Motor neuron (in vitro differentiated cells): ENCODE measurements around the gene COL19A1. TPM values are rescaled to one million over a fixed set of nuclear protein-coding genes. Genes with fewer than 3 reads are reported as not detected.

ENCODE experiments used
- ATAC-seq, 8 experiments: fragments of 200-7000 bp; cut with Tn5 transposase; replicated peaks in 6 of 8; 2 replicates each; pipeline ENCODE4 v1.8.0; 2021; ENCODE audit warnings: mild to moderate bottlenecking in 8 of 8, moderate library complexity in 8 of 8
- H3K27ac ChIP-seq, 2 donors: fragments of 250-450 bp; sonication (Bioruptor Pico); 2 replicates each; pipeline ENCODE4 v1.9.0; 2021; ENCODE audit warnings: antibody characterized with exemption in 2 of 2, mild to moderate bottlenecking in 2 of 2, moderate library complexity in 1 of 2
- H3K4me1 ChIP-seq, 2 donors: fragments of 250-450 bp; sonication (Bioruptor Pico); replicated peaks in 1 of 2; 2 replicates each; pipeline ENCODE4 v1.6.1; 2021; ENCODE audit warnings: antibody characterized with exemption in 2 of 2, mild to moderate bottlenecking in 2 of 2, moderate library complexity in 1 of 2
- H3K4me3 ChIP-seq, 5 donors: fragments of 250-450 bp; sonication (Bioruptor Pico); 2 replicates each; pipeline ENCODE4 v1.9.0; 2021; ENCODE audit warnings: antibody characterized with exemption in 5 of 5, mild to moderate bottlenecking in 5 of 5, moderate library complexity in 4 of 5
- WGBS, 10 experiments: fragments of 450-650 bp; shearing (Covaris generic); methylation state at CpG; one replicate each; pipeline ENCODE4 v1.0.0; 2022; 5-methylcytosine and 5-hydroxymethylcytosine counted together
- in situ Hi-C, 9 experiments: fragments of 400-800 bp; cut with MboI; loops; one replicate each; pipeline ENCODE4 v1.15.0; 2021; ENCODE audit warnings: low sequenced_read_pairs in 9 of 9, low pct_unique_long_range_greater_than_20kb in 2 of 9; ENCODE audit not compliant: unreplicated experiment in 9 of 9
- total RNA-seq, 8 experiments: library from RNA; unstranded; fragments of 300-600 nt; gene quantifications; 2 replicates each; pipeline versions ENCODE4 v1.2.3 to v1.2.4, GENCODE V29; 2022

COL19A1 gene
- total RNA-seq, 8 experiments from 2014 or later: 0.45 to 5.9 (median 0.92) TPM

DNA sequence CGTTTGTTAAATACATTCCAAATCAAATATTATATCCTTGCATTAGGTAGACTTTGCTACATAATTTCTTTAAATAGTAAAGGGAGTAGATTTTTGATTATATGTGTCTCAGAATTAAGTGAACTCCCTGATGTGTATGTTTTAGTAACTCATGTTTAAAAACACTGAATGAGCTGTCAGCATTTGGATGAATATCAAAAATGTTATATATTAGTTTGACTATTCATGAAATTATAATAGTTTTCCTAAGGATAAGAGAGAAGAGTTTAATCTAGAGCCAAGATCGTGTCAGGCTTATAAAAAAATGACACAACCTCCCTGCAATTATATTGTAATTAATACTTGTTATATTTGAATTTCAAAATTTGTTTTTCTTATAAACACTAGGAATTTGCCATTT, 195.2 kb downstream of the COL19A1 start:
- Histone ChIP-seq H3K4me1 (no peaks in the 10 kb centered on the region), H3K27ac (no peak overlapping the region), H3K4me3 (no peak overlapping the region)
- in situ Hi-C loops: no loop called here
- no peak for ATAC-seq
- WGBS, 10 experiments: 0 to 100% (median 61%) methylated on average over 1 to 2 of the region's 2 CpGs

DNA sequence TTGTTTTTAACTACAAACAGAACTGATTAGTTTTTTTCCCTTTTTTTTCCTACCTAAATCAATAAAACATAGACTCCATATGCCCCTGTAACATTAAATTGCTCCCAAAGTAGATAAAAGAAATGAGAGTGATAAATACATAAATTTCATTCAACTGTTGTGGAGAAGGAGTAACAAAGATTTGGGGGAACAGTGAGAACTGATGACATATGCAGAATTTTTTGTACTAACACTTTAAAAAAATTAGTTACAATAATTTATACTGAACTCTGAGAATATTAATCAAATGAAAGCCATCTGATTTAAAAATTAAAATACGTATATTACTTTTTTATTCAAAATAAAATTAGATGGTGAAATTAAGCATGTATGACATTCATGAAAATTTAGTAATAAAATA, 195.7 kb downstream of the COL19A1 start:
- in situ Hi-C loops: no loop called here
- H3K27ac ChIP-seq: no peak overlapping the region
- no peak overlapping the region for H3K4me3 ChIP-seq
- no peak for ATAC-seq
- no peaks in the 10 kb centered on the region for H3K4me1 ChIP-seq
- WGBS, 10 experiments: 18 to 91% (median 79%) methylated on average over 1 of the region's 1 CpG

- no peaks in the 10 kb centered on the region for H3K4me1 ChIP-seq
- H3K4me3 ChIP-seq: no peak overlapping the region
- 33 to 83% (median 78%) methylated on average over 1 of the region's 1 CpG; no CpG with 5 or more reads in 5 of the 10 experiments for WGBS, 10 experiments
- no peak for ATAC-seq
- in situ Hi-C loops: no loop called here
- H3K27ac ChIP-seq: no peak overlapping the region
Measured at GRCh38 chr6:70072540-70073179, 206.3 kb downstream of the COL19A1 start.

GRCh38 chr6:70073637-70074036, 207.3 kb downstream of the COL19A1 start:
- no peak for ATAC-seq
- no peaks in the 10 kb centered on the region for H3K4me1 ChIP-seq
- H3K27ac ChIP-seq: no peak overlapping the region
- in situ Hi-C loops: no loop called here
- H3K4me3 ChIP-seq: no peak overlapping the region

DNA sequence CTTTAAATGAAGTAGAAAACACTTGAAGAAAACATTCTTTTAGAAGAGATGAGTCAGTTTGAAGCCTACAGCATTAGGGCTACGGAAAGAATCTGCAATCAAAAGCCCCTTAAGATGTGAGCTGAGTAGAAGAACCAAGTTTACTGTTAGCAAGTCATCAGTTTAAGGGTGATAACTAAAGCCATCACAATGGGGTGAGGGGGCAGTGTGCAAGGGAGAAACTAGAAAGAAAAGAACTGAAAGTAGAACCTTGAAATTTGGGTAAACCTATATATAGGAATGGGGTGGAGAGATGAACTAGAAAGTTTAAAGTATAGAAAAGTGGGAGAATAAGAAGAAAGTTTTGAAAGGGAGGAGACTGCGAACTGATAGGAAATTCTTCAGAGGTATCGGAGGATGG, 212.9 kb downstream of the COL19A1 start:
- no peak for ATAC-seq
- no peaks in the 10 kb centered on the region for H3K4me1 ChIP-seq
- H3K27ac ChIP-seq: no peak overlapping the region
- in situ Hi-C loops: no loop called here
- no peak overlapping the region for H3K4me3 ChIP-seq
- WGBS, 10 experiments: 56 to 100% (median 85%) methylated on average over 1 to 3 of the region's 3 CpGs

DNA sequence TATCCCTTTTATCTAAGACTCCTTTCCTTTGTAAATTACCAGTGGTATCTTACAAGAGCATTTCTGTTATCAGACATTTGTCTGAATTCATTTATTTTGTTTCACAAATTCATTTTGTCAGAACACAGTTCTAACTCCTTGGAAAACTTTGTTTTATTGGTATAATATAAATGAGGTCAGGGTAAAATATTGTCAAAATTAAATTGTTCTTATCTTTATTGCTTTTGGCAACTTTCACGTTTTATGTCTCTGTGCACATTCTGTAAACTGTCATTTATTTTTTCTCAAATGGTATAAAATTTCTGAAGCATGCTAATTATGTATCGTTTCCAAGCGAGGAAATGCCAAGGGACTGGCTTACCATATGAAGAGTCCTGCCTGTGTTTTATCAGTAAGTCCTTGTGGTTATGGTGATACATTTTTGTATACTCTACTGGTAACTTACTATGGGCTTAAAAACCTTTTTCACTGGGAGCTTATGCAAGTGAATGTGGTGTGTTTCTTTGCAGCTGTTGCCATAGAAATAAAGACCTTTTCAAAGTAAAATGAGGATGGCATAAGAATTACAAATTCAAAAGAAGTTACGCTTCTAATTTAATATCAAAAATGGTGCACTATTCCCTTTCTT, 214.2 kb downstream of the COL19A1 start:
- 21 to 86% (median 59%) methylated on average over 2 to 4 of the region's 4 CpGs; no CpG with 5 or more reads in 1 of the 10 experiments for WGBS, 10 experiments
- Histone ChIP-seq H3K27ac (no peak overlapping the region), H3K4me3 (no peak overlapping the region), H3K4me1 (no peaks in the 10 kb centered on the region)
- ATAC-seq: peak in 3 of 8 experiments; percentile 20 to 62 (median 58)
- in situ Hi-C loops: no loop called here

- no peak for ATAC-seq
- no peak overlapping the region for H3K4me3 ChIP-seq
- 20 to 100% (median 83%) methylated on average over 1 to 7 of the region's 7 CpGs; no CpG with 5 or more reads in 4 of the 10 experiments for WGBS, 10 experiments
Measured at GRCh38 chr6:70082830-70083229, 216.5 kb downstream of the COL19A1 start.

DNA sequence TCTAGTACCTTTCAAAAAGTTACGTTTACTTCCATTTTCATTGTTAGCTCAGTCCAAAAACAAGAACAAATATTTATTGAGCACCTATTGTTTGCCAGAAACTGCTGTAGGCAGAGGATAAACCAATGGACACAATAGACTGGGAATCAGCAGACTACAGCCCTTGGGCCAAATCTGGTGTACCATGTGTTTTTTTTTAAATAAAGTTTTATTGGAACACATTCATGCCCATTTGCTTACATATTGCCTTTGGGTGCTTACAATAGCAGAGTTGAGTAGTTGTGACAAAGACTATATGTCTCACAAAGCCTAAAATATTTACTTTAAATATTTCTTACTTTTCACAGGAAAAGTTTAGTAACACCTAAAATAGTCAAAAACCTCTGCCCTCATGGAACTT, 220.4 kb downstream of the COL19A1 start:
- Histone ChIP-seq H3K4me3 (no peak overlapping the region), H3K27ac (no peak overlapping the region), H3K4me1 (no peaks in the 10 kb centered on the region)
- 11 to 100% (median 73%) methylated on average over 1 of the region's 1 CpG; no CpG with 5 or more reads in 1 of the 10 experiments for WGBS, 10 experiments
- in situ Hi-C loops: no loop called here
- ATAC-seq: no peak

More at GRCh38 chr6:70082830-70083229, 216.5 kb downstream of the COL19A1 start:
- no peaks in the 10 kb centered on the region for H3K4me1 ChIP-seq
- no peak overlapping the region for H3K27ac ChIP-seq
- in situ Hi-C loops: no loop called here

DNA sequence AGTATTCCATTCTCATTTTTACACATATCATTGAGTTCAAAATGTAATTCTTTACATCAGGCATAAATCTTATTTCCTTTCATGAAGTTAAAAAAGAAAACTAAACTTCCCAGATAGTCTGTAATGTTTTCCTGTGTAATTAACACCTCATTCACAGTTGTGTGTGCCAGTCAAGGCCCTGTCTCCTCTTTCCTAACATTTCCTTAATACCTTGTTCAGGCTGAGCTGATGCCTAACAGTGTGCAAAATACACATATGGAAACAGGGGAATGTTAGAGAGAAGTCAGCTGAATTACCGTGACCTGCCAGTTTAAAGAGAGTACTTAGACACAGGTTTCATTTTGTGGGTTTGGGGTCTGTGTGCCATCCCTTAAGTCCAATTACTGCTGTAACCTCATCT, 227.8 kb downstream of the COL19A1 start:
- Histone ChIP-seq H3K27ac (no peak overlapping the region), H3K4me1 (no peaks in the 10 kb centered on the region), H3K4me3 (no peak overlapping the region)
- no peak for ATAC-seq
- 83 to 100% (median 91%) methylated on average over 1 of the region's 1 CpG; no CpG with 5 or more reads in 5 of the 10 experiments for WGBS, 10 experiments
- in situ Hi-C loops: no loop called here

DNA sequence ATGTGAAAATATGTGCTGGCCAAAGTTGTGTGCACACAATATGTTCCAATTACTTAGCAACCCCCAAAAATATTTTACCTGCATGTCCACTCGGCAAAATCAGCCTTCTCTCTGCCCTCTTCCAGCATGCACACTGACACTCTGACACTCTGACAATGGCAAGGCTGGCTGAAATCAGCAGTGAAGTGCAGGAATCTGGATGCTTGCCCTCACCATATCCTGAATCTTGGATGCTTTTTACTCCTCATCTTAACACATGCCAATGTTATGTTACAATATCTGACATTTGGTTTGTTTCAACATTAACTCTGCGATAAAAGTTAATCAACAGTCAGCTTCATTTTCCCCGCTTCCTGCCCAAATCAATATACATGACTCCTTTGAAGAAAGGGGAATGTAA, 233.4 kb downstream of the COL19A1 start:
- no peak overlapping the region for H3K4me3 ChIP-seq
- 33 to 100% (median 91%) methylated on average over 1 to 3 of the region's 3 CpGs for WGBS, 10 experiments
- in situ Hi-C loops: loop anchor here in 6 of 9 experiments (25.0 kb wide), 3 partner anchors 262 to 1462 kb away; partner anchors contain the start of gene ADGRB3 (in 3 of the 6)
- no peak overlapping the region for H3K27ac ChIP-seq
- no peak for ATAC-seq
- no peaks in the 10 kb centered on the region for H3K4me1 ChIP-seq

DNA sequence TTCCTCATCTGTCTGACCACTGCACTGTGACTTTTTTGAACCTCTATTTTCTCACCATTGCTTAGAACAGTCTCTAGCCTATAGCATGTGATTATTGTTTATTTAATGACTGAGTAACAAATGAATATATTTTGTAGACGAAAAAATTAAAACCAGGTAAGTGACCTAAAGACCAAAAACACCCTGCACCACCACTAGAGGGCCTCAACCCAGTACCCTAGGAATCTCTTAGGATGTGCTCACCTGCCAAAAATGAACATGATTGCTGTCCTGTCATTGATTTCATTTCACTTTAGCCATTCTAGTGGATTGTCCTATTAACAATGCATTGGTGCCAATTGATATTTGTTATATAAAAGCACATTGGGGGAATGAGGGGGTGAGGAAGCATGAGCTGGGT, 237.4 kb downstream of the COL19A1 start:
- no peak overlapping the region for H3K4me3 ChIP-seq
- H3K27ac ChIP-seq: no peak overlapping the region
- ATAC-seq: no peak
- in situ Hi-C loops: loop anchor here in 6 of 9 experiments (25.0 kb wide), 3 partner anchors 266 to 1466 kb away; partner anchors contain the start of gene ADGRB3 (in 3 of the 6)
- H3K4me1 ChIP-seq: peaks cover 0 to 8% of the 10 kb centered on the region in 2 donors
- WGBS, 10 experiments: 67 to 100% (median 100%) methylated on average over 1 of the region's 1 CpG; no CpG with 5 or more reads in 5 of the 10 experiments

DNA sequence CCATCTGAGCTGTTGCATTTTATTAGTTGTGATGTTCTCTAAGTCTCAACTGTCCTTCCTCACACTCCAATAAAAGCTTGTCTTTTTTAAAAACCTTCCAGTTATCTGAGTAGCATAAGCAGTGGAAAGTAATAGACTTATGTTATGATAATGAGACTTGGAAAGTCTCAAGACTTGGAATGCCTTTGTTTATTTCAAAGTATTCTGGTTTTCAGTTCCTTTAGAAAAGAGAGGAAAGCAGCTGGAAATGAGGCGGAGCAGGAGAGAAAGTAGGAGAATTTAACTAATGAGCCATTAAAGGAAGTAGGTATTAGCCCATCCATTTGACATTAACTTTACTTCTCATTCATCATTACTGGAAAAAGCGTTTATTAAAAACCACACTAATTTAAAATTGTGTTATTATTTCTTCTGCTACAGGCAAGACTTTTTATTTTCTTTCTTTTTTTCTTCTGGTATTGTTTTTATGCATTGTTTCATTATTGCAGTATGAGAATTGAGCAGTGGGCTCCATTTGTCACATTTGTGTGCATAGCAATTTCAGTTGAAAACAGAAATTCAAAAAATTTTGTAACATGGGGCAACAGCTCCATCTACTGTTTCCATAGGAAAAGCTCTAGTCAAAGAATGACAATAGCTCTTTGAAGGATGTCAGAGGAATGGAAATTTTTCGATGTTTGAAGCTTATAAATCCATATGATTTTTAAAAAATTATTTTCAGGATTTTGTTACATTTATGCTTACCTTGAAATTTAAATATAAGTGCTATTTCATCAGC, 241.7 kb downstream of the COL19A1 start:
- peak in 2 of 8 experiments; percentile 28 to 39 for ATAC-seq
- 30 to 79% (median 57%) methylated on average over 2 to 3 of the region's 3 CpGs for WGBS, 10 experiments
- H3K4me3 ChIP-seq: no peak overlapping the region
- H3K4me1 ChIP-seq: peaks cover 0 to 21% of the 10 kb centered on the region in 2 donors
- H3K27ac ChIP-seq: no peak overlapping the region
- in situ Hi-C loops: loop anchor here in 6 of 9 experiments (25.0 kb wide), 3 partner anchors 271 to 1471 kb away; partner anchors contain the start of gene ADGRB3 (in 3 of the 6)
